HG02973 (cell line): ENCODE measurements around the gene LRRC8B.
A peak's percentile ranks its signal among the peaks of the same experiment; 100 is the strongest.
"Not testable (repeated sequence)": the region's sequence is repeated elsewhere in the genome, so short reads cannot be mapped to it uniquely, and the experiment has no call there.

Experiments used
- ATAC-seq: cut with Tn5 transposase; IDR thresholded peaks from one replicate; pipeline ENCODE4 v1.9.1; 2021; ENCODE audit warnings: moderate library complexity; ENCODE audit not compliant: unreplicated experiment

The LRRC8B gene

GRCh38 chr1:89524369-89525168 lies at the start of gene LRRC8B:
LRRC8B (plus strand) TSS chr1:89524829; CDS start chr1:89582651, 57,822 bp downstream.
- ATAC-seq, result peak; percentile 81

- no peak for ATAC-seq
Observed at GRCh38 chr1:89475269-89475668, 49.4 kb upstream of the LRRC8B start.

GRCh38 chr1:89476072-89476471 lies 48.6 kb upstream of the LRRC8B start:
- no peak for ATAC-seq

GRCh38 chr1:89483010-89483756 lies 41.4 kb upstream of the LRRC8B start:
- peak; percentile 67 for ATAC-seq

- ATAC-seq, result no peak
Observed at GRCh38 chr1:89483757-89484077, 40.9 kb upstream of the LRRC8B start.

GRCh38 chr1:89484092-89485038 lies 40.3 kb upstream of the LRRC8B start:
- no peak for ATAC-seq

- ATAC-seq, result peak; percentile 72
Observed at GRCh38 chr1:89487972-89488371, 36.7 kb upstream of the LRRC8B start.

- ATAC-seq, result no peak
Observed at GRCh38 chr1:89489047-89489729, 35.4 kb upstream of the LRRC8B start.

- ATAC-seq, result no peak
Observed at GRCh38 chr1:89490389-89490788, 34.2 kb upstream of the LRRC8B start.

- no peak for ATAC-seq
Observed at GRCh38 chr1:89499320-89499719, 25.3 kb upstream of the LRRC8B start.

GRCh38 chr1:89502042-89502441 lies 22.6 kb upstream of the LRRC8B start:
- ATAC-seq, result no peak

GRCh38 chr1:89502895-89503294 lies 21.7 kb upstream of the LRRC8B start:
- ATAC-seq, result no peak

GRCh38 chr1:89503690-89504089 lies 20.9 kb upstream of the LRRC8B start:
- no peak for ATAC-seq

GRCh38 chr1:89510061-89510460 lies 14.6 kb upstream of the LRRC8B start:
- ATAC-seq, result not testable (repeated sequence)

- ATAC-seq, result no peak
Observed at GRCh38 chr1:89512996-89513720, 11.5 kb upstream of the LRRC8B start.

GRCh38 chr1:89516055-89516454 lies 8.6 kb upstream of the LRRC8B start:
- no peak for ATAC-seq

- no peak for ATAC-seq
Observed at GRCh38 chr1:89518221-89518631, 6.4 kb upstream of the LRRC8B start.

GRCh38 chr1:89519779-89520358 lies 4.8 kb upstream of the LRRC8B start:
- peak; percentile 57 for ATAC-seq

- ATAC-seq, result not testable (repeated sequence)
Observed at GRCh38 chr1:89521977-89522376, 2.7 kb upstream of the LRRC8B start.
